HG02852 (cell line): Measurements from ENCODE around the gene NFIA.
"Not testable (repeated sequence)": the region's sequence is repeated elsewhere in the genome, so short reads cannot be mapped to it uniquely, and the experiment has no call there.

Source experiments
- ATAC-seq: cut with Tn5 transposase; IDR thresholded peaks from one replicate; pipeline ENCODE4 v1.9.1; 2021; ENCODE audit warnings: mild to moderate bottlenecking, moderate library complexity; ENCODE audit not compliant: unreplicated experiment

The NFIA gene

GRCh38 chr1:61058483-61059245, 23.7 kb upstream of the NFIA start:
- no peak for ATAC-seq

- ATAC-seq = not testable (repeated sequence)
Observed at GRCh38 chr1:61061601-61062000, 20.8 kb upstream of the NFIA start.

DNA sequence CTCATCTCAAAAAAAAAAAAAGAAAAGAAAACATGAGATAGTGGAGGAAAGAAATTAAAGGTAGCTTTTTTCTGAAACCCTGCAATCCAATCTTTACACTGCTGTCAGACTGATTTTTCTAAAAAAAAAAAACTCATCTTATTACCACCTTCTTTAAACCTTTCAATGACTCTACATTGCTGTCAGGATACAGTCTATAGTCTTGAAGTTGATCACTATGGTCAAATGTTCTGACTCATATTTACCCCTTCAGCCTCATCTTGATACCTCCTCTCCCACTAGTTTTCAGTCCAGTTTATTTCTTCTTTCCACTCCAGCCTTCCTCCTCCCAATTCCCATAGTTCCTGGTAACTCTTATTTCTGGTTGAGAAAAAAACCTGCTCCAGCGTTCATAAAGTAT, 17.7 kb upstream of the NFIA start:
- ATAC-seq = no peak

- no peak for ATAC-seq
Observed at GRCh38 chr1:61067446-61068019, 14.8 kb upstream of the NFIA start.

DNA sequence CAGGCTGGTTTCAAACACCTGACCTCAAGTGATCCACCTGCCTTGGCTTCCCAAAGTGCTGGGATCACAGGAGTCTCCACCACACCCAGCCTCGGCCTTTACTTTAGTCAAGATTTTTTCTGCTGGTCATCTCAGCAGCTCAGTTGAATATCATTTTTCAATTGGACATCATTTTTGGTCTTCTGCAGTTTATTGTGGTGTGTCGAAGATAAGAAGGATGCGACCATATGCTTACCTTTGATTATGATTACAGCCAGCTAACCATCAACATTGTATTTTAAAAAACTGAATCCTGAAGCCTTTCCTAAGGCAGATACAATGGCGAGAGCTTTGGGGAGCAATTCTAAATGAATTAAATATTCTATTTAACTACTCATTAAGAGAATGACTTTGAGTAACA, 12.3 kb upstream of the NFIA start:
- ATAC-seq = no peak

DNA sequence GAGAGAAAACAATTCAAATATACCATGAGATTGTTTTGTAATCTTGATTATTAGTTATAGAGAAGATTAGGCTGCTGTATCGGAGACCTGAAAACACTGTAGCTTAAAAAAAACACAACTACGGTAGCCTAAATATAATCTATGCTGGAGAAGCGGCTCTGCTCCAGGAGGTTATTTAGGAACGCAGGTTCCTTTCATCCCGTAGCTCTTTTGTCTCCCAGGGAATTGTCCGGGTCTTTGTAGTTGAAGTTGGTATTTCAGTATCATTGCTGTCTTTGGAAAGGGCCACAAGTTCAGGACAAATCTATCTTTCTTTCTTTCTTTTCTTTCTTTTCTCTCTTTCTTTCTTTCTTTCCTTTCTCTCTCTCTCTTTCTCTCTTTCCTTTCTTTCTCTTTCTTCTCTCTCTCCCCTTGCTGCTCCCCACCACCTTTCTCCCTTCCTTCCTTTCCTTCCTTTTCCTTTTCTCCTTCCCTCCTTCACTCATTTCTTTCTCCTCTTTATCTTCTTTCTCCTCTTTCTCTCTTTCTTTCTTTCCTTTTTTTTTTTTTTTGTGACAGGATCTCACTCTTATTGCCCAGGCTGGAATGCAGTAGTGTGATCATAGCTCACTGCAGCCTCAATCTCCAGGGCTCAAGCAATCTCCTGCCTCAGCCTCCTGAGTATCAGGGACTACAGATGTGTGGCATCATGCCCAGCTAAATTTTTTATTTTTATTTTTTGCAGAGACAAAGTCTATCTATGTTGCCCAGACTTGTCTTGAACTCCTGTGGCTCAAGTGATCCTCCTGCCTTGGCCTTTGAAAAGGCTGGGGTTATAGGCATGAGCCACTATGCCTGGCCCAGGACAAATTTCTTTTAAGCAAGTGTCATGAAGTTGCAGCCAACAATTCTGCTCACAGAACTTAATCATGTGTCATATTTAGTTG, 10.9 kb upstream of the NFIA start:
- ATAC-seq = no peak

DNA sequence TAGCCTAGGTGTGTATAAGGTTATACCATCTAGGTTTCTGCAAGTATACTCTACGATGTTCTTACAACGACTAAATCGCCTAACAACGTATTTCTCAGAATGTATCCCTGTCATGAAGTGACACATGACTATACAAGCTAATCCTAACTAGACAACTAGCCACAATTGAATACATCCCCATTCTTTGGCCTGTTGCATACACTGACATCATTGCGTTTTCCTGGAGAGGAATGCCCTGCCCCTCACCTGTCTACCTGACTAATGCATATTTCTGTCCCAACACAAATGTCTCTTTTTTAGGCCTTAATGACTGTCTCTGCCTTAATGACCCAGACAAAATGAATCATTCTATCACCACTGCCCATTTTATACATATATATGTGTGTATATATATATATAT, 8.5 kb upstream of the NFIA start:
- no peak for ATAC-seq

GRCh38 chr1:61075833-61076232, 6.5 kb upstream of the NFIA start:
- ATAC-seq = not testable (repeated sequence)

GRCh38 chr1:61076728-61077675, 5.4 kb upstream of the NFIA start:
- peak; percentile 84 for ATAC-seq

- peak; percentile 43 for ATAC-seq
Observed at GRCh38 chr1:61077676-61078541, 4.5 kb upstream of the NFIA start.

DNA sequence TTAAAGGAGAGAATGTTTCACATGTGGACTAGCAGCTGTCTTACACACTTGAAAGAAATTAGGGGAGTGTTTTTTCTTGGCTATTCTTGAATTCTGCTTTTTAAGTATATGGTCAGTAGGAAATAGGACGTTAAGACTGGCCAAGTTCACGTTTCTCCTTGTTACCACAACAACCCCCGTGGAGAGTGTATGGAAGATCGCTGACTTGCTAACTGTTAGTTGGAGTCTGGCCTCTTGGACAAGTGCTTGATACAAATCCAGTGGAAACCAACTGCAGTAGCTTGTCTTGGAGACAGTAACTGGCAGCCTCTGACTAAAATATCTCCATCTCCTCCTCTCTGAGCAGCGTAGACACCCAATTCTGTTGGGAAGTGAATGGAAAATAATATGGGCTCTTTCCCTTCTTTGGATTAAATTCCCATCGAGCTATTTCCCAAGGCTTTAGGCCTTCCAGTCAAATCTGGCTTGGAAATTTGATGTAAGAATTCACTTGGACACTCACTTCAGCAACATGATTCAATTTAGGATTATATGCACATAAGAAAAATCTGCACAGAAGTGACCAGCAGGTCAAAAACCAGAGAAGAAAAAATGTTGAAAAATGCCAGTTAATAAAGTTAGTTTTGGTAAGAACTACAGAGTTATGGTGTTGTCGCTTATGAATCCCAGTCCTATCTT, 3.6 kb upstream of the NFIA start:
- ATAC-seq = no peak

- ATAC-seq = no peak
Observed at GRCh38 chr1:61079296-61079897, 3.0 kb upstream of the NFIA start.

GRCh38 chr1:61079898-61080336, 2.4 kb upstream of the NFIA start:
- ATAC-seq = no peak

DNA sequence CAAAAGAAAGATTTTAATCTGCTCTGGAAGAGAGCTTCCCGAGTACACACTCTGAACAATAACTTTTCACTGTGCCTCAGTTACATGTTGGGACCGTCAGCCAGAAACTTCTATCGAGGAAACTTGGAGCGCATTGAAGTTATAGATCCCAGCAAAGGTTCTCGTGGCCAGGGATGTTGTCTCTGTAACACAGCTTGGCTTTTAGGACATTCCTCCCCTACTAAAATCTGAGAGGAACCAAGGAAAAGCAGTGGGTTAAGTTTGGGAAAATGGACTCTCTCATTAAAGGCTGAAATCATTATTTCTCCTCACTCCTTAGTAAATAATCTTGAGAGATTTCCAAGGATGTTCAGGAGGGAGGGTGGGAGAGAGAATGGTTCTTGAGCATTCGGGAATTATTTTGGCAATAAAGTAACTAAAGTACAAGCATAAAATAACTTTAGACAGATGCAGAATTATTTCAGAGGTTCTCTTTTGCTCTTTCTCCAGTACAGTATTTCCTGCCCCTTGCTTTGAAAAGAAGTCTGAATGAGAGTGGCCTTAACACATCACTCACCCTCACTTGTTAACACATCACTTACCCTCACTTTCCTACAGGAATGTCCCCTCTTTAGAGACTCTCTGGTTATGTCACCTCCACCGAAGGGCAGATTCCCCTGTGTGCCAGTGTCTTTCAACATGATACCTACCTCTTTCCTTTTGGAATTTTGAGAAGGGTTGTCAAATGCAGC, 1.8 kb upstream of the NFIA start:
- ATAC-seq = no peak

DNA sequence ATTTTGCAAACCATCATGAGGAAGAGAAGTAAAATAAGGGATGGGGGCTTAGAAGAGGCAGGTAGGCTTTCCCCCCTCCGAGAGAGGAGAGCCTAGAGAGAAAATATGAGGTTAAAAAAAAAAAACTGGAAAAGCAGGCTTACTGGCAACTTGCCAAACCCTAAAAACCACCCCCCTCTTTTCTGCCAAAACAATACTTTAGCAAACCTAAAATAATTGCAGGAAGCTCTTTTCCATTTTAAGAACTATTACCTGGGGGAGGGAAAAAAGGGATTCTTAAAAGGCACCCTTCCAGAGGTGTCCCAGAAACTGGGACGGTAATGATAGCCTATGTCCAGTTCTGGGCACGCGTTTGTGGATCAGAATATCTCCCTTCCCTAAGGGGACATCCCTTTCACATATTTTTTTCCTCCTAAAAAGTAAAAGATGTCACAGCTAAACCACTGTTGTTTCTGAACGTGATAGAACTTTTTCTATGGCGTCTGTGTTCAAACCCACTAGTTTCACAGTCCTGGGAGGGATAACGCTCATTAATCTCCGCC, 1.1 kb upstream of the NFIA start:
- ATAC-seq = no peak

- ATAC-seq = no peak
Observed at GRCh38 chr1:61081686-61082310, 563 bp upstream of the NFIA start.
